Neural progenitor cell (in vitro differentiated cells): ENCODE data around the gene ZNF135.

Experiments
- CTCF ChIP-seq: fragments of 200-600 bp; sonication (generic); IDR thresholded peaks from 2 replicates; pipeline ENCODE4 v1.5.1; 2017; ENCODE audit warnings: antibody characterized with exemption, mild to moderate bottlenecking
- EZH2phosphoT487 ChIP-seq: fragments of 200-600 bp; sonication (generic); IDR thresholded peaks from 2 replicates; pipeline ENCODE4 v1.6.1; 2017; ENCODE audit warnings: antibody characterized with exemption

DNA sequence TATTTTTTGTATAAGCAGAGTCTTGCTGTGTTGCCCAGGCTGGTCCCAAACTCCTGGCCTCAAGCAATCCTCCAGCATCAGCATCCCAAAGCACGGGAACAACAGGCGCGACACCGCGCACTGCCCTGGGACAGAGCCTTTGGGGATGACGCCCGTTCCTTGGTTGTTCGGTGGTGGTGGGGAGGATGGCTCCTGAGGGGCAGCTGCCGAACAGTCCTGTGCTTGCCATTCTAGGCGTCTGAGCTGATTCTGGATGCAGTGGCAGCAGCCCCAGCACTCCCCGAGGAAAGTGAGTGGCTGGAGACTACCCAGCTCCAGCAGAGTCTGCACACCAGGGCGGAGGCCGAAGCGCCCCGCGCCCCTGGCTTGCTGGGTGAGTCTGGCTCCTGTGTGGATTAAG, 6.8 kb upstream of the ZNF135 start:
- TF ChIP-seq EZH2phosphoT487 = no peak
- TF ChIP-seq CTCF = no peak
